ENCODE measurements around the gene PERM1.

DNA sequence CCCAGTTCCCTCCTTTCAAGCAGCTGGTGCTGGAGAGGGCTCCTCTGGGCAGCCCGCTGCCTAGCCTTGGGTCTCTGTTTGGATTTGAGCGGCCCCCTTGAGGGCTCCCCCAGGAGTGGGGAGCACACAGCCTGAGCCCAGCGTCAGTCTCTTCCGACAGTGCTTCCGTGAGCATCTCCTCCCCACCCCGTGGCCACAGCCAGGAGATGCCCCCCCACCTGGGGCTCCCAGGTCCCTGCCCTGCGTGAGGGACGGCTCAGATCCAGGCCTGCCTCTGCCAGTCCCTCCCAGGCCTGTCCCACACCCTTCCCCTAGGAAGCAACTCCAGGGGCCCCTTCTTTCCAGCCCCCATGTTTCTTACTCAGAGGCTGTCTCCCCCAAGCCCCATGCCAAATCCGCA is 54.7 kb downstream of the PERM1 start:
- TF ChIP-seq, protein P1, sequence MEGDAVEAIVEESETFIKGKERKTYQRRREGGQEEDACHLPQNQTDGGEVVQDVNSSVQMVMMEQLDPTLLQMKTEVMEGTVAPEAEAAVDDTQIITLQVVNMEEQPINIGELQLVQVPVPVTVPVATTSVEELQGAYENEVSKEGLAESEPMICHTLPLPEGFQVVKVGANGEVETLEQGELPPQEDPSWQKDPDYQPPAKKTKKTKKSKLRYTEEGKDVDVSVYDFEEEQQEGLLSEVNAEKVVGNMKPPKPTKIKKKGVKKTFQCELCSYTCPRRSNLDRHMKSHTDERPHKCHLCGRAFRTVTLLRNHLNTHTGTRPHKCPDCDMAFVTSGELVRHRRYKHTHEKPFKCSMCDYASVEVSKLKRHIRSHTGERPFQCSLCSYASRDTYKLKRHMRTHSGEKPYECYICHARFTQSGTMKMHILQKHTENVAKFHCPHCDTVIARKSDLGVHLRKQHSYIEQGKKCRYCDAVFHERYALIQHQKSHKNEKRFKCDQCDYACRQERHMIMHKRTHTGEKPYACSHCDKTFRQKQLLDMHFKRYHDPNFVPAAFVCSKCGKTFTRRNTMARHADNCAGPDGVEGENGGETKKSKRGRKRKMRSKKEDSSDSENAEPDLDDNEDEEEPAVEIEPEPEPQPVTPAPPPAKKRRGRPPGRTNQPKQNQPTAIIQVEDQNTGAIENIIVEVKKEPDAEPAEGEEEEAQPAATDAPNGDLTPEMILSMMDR (IDR thresholded peaks at IDR 0.05), result no peak
- TF ChIP-seq POLR2A (IDR thresholded peaks at IDR 0.05), result no peak

Data from Peyer's patch (tissue), 4 donors.